Measurements from ENCODE around the gene SUSD2. TPM values are rescaled to one million over a fixed set of nuclear protein-coding genes. Genes with fewer than 3 reads are reported as not detected.

SUSD2 gene
- total and polyA plus RNA-seq, 2 of the 4 experiments (the other 2 are of a cell fraction), result 0.18 to 1.6 TPM

GRCh38 chr22:24144056-24144777, 37.1 kb upstream of the SUSD2 start:
- Histone ChIP-seq H2BK15ac (ENCODE audit: low read depth, low read length) (peak overlapping the region; percentile 58; the same call in 1 of the 3 replicates), H3K79me1 (ENCODE audit: low read depth in 1 of 2, low read length in 2 of 2) (peaks cover 20 to 71% of the 10 kb centered on the region in 2 experiments; a peak in 3 of 4 replicates), H3K9ac (ENCODE audit: low read depth, low read length) (no peak overlapping the region), H2BK20ac (ENCODE audit: low read depth, low read length) (peak overlapping the region; percentile 2), H3K27me3 (ENCODE audit: control insufficient read depth, insufficient read depth, low read length) (no peaks in the 10 kb centered on the region), H3K14ac (replicated peaks; ENCODE audit: low read depth, low read length) (peak overlapping the region; percentile 77), H3K56ac (ENCODE audit: extremely low read depth, insufficient read depth, low read length) (no peak overlapping the region), H3K36me3 (ENCODE audit: control insufficient read depth, insufficient read depth, low read length) (peaks cover 2% of the 10 kb centered on the region; the same call in 1 of the 2 replicates), H4K20me1 (ENCODE audit: insufficient read depth, low read length) (peaks cover 25% of the 10 kb centered on the region), H2BK120ac (ENCODE audit: low read depth, low read length) (peak overlapping the region; percentile 86; the same call in 1 of the 2 replicates), H4K8ac (ENCODE audit: low read depth in 2 of 2, low read length in 2 of 2) (no peak overlapping the region; a peak in 1 of 4 replicates), H2AFZ (replicated peaks; ENCODE audit: low read length, poor library complexity) (no peak overlapping the region), H4K5ac (ENCODE audit: low read depth, low read length) (no peak overlapping the region), H3K4ac (ENCODE audit: low read depth, low read length) (peak overlapping the region; percentile 93), H3K4me1 (ENCODE audit: control insufficient read depth, insufficient read depth, low read length) (peaks cover 52% of the 10 kb centered on the region), H2BK5ac (ENCODE audit: low read depth, low read length, poor library complexity, severe bottlenecking) (peak overlapping the region; percentile 9), H3K27ac (ENCODE audit: insufficient read depth, low read length) (no peak overlapping the region), H3K9me3 (ENCODE audit: control insufficient read depth, insufficient read depth, low read length) (no peaks in the 10 kb centered on the region), H2AK5ac (ENCODE audit: low read depth, low read length) (peak overlapping the region; percentile 98), H2AK9ac (replicated peaks; ENCODE audit: low read depth, low read length, poor library complexity) (no peak overlapping the region), H3K18ac (ENCODE audit: low read depth, low read length) (no peak overlapping the region), H3K4me2 (ENCODE audit: low read depth, low read length) (no peak overlapping the region), H3K23ac (ENCODE audit: low read depth, low read length) (peak overlapping the region; percentile 34; the same call in 1 of the 2 replicates), H4K91ac (ENCODE audit: insufficient read depth, low read depth, low read length) (peak overlapping the region; percentile 45), H3K9me1 (ENCODE audit: insufficient read depth, low read length) (peaks cover 67% of the 10 kb centered on the region), H3K4me3 (ENCODE audit: insufficient read depth, low read depth, low read length) (no peak overlapping the region)
- no peak for TF ChIP-seq NFE2L2 (IDR thresholded peaks at IDR 0.05; ENCODE audit: low read depth, low read length)
- TF ChIP-seq, protein P1, sequence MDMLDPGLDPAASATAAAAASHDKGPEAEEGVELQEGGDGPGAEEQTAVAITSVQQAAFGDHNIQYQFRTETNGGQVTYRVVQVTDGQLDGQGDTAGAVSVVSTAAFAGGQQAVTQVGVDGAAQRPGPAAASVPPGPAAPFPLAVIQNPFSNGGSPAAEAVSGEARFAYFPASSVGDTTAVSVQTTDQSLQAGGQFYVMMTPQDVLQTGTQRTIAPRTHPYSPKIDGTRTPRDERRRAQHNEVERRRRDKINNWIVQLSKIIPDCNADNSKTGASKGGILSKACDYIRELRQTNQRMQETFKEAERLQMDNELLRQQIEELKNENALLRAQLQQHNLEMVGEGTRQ (IDR thresholded peaks at IDR 0.05; ENCODE audit: low read depth, low read length), result no peak
- TF ChIP-seq MAFK (IDR thresholded peaks at IDR 0.05; ENCODE audit: low read depth, low read length), result no peak
- no peak for TF ChIP-seq FOS (IDR thresholded peaks at IDR 0.05; ENCODE audit: low read depth, low read length)
- intact Hi-C loops (cut with micrococcal nuclease), result no loop called here
- ChIA-PET CTCF (no interaction called here), POLR2A (ENCODE audit: unreplicated experiment) (no interaction called here)
- no TSS peak for BruUV-seq (replicated peaks)
- ATAC-seq (ENCODE audit: low read depth) (no peak), DNase-seq (no peak)
- in situ Hi-C loops (cut with MboI; ENCODE audit: low sequenced_read_pairs), result no loop called here
- WGBS, 2 experiments (ENCODE audit: extremely low coverage in 2 of 2, insufficient read length in 1 of 2), result no CpG with 5 or more reads among the region's 1 CpG
- dilution Hi-C loops (cut with HindIII; ENCODE audit: low sequenced_read_pairs, unreplicated experiment), result no loop called here

Measured in IMR-90 (cell line).